HG02885 (cell line): ENCODE data around the gene TMEM18.
"Not testable (repeated sequence)": the region's sequence is repeated elsewhere in the genome, so short reads cannot be mapped to it uniquely, and the experiment has no call there.

ENCODE experiments used
- ATAC-seq: cut with Tn5 transposase; IDR thresholded peaks from one replicate; pipeline ENCODE4 v1.9.1; 2021; ENCODE audit warnings: mild to moderate bottlenecking; ENCODE audit not compliant: unreplicated experiment, poor library complexity

The TMEM18 gene

DNA sequence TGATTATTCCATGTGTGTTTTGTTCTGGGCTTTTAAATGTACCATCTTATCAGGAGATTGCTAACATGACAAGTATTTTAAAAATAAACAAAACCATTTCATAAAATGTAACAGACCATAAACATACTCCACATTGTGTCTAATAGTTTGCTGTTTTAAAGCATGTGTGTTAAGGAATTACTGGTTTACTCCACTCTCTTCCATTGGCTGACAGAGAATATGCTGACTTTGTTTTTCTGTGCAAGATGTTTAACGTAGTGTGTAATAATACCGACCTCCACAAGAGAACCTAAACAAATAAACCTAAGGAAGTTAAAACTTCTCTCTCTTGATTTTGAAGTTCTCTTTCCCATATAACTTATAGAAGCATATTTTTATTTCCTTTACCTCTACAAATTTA, 17.0 kb upstream of the TMEM18 start:
- no peak for ATAC-seq

DNA sequence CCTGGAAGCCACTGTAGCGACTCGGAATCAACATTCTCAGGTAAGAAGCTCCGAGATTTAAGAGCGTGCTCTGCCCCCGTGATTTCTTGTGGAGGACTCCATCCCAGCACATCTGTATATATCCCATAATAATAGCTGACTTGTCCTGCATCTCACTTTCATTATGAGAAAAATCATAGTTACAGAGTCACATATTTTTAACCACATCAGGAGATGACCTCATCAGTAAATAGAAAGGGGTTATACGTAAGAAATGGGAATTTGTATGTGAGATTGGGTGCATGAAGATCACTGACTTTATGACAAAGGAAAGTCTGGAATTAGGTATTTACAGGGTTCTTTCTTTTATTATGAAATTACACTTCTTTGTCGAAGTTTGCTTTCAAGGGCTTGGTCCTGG, 16.4 kb upstream of the TMEM18 start:
- ATAC-seq, result no peak

DNA sequence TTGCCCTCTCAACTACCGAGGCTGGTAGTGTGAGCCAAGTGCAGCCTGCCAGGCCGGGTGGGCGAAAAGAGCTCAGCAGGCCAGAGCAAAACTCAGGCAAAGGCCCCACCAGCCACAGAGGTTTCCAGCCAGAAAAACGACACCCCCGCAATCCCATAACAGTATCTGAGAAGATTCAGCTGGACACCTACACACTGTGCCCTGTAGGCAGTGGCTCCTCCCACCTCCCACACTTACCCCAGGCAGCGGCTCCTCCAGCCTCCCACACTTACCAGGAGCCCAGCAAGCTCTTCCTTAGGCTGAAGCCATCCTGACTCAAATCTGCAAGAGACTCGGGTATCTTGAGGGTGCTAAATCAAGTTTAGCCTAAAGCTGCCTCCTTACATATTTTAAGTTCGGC, 15.6 kb upstream of the TMEM18 start:
- no peak for ATAC-seq

DNA sequence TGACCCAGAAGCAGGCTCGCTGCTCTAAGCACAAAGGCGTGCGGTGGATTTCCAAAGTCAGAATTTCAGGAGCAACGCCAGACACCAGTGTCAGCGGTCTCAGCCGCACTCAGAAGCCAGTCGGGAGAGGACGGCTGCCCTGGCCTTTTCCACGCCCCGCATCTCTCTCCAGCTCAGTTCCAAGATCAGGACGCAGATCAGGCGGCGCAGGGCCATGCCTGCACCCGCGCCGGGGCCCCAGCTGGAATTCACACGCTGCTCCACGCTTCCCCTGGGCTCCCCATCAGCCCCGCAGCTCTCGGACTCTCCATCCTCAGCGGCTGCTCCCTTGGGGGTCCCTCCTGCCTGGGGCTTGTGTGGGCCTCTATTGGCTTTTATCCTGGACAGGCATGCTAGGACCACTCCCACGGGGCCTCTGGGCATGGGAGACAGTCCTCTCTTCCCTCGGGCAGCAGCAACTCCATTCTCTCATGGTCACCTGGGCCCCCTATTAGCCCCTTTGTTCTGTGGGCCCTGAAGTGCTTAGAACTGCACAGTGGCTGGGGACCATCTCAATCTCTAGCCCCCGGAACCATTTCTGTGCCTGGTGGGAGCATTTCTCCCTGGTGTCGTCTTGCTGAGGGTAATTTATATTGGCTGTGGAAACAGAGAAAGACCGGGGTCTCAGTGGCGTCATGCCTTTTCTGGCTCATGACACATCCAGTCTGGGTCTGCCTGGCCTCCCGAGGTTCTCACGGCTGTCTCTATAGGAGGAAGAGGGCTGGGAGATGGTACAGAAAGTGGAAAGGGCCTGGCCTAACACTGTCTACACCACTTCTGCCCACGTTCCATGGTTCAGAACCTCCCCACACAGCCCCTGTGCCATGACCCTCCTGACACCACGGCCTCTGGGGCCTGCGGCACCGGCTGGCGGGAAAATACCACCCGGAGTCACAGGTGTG, 14.9 kb upstream of the TMEM18 start:
- no peak for ATAC-seq

DNA sequence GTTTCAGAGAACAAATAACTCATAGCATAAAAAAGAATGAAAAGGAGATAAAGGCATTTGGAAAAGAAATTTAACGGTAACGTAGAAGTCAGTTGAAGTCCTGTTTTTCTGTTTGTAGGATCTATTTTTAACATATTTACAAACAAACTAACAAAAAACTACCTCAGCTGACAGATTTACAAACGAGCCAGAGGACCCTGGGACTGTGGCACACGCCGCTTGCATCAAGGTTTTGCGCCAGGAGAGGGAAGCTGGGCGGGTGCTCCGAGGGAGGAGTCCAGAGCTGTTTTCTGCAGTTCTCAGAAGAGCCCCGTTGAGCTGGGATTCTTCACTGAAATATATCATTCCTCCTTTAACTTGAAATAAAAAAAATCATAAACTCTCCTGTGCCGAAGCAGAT, 13.6 kb upstream of the TMEM18 start:
- no peak for ATAC-seq

DNA sequence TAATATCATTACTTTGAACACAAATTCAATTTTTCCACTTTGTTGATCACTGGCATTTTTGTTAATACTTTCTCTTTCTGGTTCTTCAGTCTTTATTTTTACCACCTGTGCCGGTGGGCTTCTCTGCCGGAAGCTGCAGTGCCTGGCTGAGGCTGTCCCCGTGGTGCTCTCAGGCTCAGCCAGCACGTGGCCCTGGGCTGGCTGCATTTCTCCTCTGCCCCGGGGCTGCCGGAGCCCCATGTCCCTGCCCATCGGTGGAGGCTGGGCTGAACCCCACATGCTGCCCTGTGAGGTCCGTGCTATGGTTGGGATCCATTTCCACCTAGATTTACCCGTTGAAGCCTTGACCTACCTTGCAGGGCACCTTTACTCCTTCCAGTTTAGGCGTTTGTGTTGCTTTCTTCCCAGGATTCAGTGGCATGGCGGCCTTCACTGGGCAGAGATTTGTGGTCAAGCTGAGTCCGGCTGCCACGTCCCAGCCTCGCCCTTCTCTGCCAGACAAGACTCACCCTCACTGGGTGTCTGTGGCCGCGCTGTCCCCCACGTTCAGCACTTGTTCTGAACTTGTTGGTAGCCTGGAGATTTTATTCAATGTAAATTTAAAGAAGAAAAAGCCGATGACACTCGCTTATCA, 12.8 kb upstream of the TMEM18 start:
- ATAC-seq, result no peak

DNA sequence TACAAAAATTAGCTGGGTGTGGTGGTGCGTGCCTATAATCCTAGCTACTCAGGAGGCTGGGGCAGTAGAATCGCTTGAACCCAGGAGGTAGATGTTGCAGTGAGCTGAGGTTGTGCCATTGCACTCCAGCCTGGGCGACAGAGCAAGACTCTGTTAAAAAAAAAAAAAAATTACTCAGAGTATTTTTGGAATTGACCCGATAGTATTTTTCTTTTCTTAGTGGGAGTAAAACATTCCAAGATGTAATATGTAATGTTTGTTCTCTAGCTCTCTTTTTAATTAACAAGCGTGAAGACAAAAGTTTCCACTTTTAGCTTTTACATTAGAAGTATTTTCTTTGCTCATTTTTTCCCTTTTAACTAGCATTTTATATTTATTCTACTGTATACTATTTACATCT, 12.0 kb upstream of the TMEM18 start:
- no peak for ATAC-seq

DNA sequence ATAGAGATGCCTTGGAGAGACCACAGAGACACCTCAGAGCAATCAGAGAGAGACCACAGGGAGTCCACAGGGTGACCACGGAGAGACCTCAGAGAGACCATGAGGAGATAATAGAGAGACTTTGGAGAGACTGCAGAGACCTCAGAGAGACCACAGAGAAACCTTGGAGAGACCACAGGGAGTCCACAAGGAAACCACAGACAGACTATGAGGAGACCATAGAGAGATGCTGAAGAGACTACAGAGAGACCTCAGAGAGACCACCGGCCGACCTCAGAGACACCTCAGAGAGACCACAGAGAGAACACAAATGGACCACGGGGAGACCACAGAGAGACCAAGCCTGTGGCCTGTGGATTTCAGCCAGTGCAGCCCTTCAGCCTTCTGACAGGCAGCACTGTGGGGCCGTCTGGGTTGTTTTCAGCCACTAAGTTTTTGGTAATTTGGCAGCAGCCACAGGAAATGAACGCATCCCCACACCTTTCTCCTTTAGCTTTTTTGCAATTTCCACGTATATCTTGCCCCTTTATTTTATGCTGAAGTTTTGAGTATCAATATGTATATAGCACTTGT, 11.4 kb upstream of the TMEM18 start:
- no peak for ATAC-seq

DNA sequence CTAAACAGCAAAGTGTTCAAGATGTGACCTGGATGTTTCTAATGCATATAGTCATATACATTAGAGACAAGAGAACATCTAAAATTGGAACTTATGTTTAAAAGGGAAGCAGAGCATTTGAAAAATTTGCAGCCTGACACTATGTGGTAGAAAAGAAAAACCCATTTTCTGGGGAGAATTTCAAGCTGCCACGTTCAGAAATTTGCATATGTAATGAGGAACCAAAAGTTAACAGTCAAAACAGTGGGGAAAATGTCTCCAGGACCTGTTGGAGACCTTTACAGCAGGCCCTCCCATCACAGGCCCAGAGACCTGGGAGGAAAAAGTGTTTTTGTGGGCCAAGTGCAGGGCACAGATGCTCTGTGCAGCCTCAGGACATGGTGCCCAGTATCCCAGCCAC, 8.2 kb upstream of the TMEM18 start:
- ATAC-seq, result no peak

DNA sequence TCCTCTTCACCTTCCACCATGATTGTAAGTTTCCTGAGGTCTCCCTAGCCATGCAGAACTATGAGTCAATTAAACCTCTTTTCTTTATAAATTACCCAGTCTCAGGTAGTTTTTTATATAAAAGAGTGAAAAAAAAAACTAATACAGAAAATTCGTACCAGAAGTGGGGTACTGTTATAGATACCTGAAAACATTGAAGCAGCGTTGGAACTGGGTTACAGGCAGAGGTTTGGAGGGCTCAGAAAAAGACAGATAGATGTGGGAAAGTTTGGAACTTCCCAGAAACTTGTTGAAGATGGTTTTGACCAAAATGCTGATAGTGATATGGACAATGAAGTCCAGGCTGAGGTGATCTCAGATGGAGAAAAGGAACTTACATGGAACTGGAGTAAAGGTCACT, 7.7 kb upstream of the TMEM18 start:
- not testable (repeated sequence) for ATAC-seq

DNA sequence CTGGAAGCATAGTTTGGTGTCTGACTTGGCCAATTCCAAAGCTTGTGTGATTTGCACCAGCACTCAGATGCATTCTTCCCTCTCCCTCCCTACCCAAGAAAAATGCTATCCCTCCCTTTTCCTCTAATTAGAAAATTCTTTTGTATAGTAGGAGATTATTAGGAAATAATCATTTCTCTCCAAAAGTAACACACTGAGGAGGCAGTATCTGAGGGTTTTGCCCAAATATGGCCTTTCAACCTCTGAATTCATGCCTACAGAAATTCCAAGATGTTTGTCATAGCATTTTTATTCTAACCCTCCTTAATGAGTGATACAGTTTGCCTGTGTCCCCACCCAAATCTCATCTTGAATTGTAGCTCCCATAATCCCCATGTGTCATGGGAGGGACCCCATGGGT, 5.0 kb upstream of the TMEM18 start:
- no peak for ATAC-seq

DNA sequence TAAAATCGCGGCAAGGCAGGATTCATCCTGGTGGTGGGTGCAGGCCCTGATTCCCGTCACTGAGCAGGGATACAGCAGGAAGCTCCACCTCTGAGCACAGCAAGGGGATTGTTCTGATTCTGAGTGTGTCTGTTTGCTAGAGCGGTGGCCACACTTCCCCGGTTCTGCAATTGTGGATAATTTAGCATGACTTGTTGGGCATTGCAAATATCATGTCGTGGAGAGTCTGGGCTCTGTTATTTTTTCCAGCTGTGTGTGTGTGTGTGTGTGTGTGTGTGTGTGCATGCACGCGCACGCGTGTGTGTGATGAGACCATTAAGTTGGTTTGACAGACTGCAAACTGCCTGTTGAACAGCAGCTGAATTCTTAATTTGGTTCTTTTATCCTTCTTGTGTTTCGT, 4.1 kb upstream of the TMEM18 start:
- no peak for ATAC-seq

DNA sequence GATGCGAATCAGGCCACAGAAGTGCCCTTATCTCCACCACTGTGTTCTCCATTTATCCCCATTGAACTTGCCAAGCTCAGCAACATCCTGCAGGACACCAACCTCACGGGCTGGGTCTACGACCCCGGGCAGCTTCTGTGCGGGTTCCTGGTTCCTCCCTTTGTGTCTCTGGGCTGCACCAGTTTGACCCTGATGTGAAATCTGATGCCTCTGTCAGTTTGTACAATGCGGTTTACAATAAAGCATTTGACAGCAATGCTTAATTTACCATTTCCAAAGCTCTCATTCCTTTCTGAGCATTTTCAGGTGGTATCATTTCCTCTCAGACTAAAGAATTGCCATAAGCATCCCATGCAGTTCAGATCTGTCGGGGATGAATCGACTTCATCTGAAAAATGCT, 3.3 kb upstream of the TMEM18 start:
- no peak for ATAC-seq

DNA sequence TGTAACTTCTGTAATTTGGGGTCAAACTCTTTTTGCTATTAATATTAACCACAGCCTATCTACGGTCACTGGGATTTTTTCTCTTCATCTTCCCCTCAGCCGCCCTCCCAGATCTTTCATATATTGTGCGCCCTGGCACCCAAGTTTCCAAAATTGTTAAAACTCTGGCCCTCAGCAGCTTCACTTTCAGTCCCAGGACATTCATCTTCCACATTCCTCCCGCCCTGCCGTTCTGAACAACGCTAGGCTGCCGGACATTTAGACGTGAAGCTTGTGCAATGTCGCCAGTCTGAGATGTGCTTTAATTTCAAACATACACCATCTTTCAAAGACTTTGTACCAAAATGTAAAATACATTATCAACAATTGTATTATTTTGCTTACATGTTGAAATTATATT, 1.8 kb upstream of the TMEM18 start:
- ATAC-seq, result no peak

DNA sequence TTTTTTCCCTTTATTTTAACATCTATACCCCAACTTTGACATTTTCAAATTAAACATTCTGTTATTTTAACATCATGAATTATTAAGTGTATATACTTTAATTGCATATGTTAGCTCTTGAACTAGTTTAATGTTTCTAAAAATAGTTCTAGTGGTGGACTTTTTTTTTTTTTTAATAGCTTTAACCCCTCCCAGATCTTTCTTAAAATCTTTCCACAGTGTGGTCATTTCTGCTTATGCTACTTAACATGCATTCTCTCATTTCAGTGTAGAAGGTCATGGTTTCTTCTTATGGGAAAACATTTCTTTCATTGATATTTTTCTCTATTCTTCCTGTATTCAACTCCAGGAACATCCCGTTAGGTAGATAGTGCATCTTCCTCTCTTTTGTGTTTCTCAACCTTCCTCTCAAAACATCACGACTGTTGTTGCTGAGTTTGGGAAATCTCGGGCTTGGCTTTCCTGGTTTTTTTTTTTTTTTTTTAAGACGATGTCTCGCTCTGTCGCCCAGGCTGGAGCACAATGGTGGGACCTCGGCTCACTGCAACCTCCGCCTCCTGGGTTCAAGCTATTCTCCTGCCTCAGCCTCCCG, 849 bp upstream of the TMEM18 start:
- no peak for ATAC-seq

DNA sequence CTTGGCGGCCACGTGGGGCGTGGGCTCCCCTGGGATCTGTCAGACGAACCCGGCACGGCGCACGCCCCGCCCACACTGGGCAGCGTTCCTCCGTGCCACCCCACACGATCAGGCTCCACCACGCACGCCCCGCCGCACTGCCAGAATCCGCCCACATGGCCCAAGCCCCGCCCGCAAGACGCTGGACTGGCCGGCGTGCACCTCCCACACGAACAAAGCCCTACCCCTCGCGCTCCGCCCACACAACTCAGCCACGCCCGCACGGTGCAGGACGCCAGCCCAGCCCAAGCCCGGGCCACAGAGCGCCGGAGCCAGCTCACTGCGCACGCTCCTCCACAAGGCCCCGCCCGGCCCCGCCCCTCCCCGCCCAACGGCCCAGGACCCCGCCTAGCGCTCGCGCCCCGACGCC, 555 bp downstream of the TMEM18 start:
- peak; percentile 78 for ATAC-seq

DNA sequence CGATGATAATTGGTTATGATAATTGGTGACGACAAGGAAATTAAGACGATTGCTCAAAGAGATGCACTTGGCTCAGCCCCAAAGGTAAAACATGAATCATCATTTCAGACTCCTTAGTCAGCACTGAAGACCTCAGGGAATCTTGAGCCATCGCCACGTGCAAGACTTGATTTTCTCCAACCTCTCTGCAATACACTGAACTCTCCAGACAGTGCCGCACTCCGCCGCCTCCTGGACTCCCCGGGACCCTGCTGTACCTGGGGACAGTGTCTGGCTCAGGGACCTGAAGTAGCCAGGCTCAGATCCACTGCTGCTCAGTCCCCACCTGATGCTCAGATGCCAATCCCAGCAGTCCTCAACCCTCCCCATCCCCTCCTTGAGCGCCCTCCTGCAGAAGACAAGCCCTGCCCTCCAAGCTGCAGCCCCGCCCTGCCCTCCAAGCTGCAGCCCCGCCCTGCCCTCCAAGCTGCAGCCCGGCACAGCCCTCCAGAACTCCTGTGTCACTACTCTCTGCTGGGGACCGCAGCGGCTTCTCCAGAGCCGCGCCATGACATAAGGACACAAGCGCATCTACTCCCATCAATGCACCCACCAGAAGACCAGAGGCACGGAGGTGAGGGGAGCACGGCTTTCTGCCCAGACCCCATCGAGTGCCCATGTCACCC, 1.1 kb downstream of the TMEM18 start:
- ATAC-seq, result peak; percentile 36

DNA sequence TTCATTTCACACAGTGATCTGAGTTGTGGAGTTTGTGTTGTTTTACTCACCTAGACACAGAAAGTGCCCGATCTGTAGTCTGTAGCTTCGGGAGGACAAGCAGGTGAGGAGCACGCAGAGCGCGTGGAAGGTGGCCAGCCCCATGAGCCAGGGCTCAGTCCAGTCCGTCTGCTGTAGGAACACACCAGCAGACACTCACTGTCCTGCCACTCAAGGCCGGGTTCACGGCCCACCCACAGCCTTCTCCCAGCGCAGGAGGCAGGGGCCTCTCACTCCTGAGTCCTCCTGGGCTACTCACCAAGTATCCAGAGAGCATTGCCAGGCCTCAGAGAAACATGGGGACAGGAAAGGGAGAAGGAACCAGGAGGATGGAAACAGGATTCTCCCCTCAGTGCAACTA, 1.7 kb downstream of the TMEM18 start:
- ATAC-seq, result no peak

DNA sequence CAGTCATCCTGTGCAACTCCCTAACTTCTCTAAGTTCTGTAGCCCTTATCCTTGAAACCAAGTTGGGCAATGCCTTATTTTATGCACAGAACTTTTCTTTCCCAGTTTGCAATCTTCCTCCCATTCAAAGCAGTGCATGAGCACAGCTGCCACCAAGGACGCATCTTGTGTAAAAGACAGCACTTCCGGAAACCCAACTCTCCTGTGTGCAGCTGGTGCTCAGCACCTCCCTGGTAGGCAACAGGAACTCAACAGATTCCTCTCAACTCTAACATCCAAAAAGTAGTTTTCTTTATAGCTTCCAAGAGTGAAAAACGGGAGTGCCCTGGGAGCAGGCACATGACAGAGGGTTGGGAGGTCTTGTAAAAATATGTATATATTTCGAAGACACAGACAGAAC, 2.2 kb downstream of the TMEM18 start:
- ATAC-seq, result no peak

DNA sequence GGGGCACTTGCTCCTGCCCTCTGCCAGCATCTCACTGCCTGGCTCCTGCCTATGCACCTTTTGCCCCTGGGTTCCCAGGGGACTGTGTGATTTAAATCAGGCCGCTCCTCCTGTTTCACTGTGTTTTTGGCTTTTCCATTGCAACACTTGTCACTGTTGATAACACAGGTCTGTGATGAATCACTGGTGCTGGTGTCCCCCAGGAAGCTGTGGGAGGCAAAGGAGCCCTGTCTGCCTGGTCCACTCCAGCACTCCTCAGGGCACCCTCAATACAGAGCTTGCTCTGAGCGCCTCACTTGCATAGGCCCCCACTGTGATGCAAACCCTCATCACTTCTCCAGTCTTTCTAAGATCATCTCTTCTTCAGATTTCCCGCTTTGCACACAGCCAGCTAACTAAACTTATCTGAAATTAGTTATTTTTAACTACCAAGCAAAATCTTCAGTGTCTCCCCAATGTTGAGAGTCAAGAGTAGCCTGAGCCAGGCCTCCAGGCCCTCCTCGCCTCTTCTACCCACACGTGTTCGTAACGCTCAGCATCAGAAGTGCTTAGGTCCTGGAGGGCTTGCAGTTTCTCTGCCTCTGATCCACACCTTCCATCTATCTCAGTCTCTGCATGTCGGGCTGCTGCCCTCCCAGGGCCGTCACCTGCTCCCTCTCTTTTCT, 2.8 kb downstream of the TMEM18 start:
- no peak for ATAC-seq
